ENCODE results near the gene ADNP.

ADNP gene

DNA sequence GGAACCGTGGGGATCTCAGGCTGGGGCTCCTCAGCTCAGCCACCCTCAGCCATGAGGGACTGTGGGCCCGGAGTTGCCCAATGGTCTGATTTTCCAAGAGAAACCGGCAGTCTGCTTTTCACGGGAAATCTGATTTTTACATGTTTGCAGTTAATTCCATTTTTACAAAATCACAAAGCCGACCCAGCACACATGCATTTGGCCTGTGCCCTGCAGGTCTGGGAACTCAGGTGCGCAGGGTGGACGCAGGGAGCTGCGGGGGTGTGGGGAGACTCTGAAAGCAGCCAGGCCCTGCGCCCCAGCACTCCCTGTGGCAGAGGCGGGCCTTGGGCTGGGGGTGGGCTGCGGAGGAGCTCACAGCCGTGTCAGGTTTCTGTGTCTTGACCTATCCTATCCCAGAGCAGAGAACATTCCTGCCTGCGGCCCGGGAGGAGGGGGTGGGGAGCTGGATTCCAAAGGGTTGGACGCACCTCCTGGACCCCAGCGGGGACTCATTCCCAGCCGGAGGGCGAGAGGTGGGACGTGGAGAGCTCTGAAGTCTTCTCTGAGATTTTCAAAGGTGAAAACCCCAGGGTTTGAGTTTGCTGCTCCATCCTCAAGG lies 60.6 kb downstream of the ADNP start:
- peak; percentile 86 for DNase-seq

DNA sequence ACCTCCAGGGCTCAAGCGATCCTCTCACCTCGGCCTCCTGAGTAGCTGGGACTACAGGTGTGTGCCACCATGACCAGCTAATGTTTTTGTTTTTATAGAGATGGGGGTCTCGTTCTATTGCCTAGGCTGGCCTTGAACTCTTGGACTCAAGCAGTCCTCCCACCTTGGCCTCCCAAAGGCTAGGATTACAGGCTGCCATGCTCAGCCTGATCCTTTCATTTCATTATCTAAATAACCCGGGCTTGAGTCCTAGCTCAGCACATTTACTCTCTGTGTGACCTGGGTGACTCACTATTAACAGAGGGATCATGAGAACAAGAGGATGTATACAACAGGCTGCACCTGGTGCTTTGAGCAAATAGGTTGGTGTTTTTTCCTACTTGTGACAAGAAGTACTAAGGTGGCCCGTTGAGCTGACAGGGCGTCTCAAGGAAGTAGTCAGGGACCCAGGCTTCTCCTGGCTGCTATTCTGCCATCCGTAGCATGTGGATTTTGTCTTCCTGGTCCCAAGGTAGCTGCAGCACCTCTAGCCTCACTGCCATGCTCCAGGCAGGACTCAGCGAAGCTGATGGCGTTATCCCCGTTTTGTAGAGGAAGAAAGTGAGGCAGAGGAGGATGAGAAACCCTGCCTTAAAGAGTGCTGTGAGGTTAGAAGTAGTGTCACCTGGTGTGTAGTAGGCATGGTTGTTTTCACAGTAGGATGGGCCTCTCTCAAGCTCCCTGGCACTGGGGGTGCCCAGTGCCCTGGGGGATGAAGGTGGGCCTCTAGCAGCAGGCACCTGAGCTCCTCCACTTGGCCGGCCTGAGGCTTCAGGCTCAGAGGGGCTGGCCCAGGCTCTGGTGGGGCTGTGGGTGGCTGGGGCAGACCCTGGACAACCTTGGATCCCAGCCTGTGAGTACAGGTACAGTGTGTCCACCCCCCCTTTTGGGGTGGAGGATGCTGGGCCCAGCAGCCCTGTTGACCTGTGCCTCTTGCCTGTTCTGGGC lies 62.4 kb downstream of the ADNP start:
- no peak for DNase-seq

GRCh38 chr20:50867805-50868204 lies 63.4 kb downstream of the ADNP start:
- no peak for DNase-seq

GRCh38 chr20:50866831-50867230 lies 64.4 kb downstream of the ADNP start:
- no peak for DNase-seq

- DNase-seq: no peak
Observed at GRCh38 chr20:50866036-50866685, 65.1 kb downstream of the ADNP start.

DNA sequence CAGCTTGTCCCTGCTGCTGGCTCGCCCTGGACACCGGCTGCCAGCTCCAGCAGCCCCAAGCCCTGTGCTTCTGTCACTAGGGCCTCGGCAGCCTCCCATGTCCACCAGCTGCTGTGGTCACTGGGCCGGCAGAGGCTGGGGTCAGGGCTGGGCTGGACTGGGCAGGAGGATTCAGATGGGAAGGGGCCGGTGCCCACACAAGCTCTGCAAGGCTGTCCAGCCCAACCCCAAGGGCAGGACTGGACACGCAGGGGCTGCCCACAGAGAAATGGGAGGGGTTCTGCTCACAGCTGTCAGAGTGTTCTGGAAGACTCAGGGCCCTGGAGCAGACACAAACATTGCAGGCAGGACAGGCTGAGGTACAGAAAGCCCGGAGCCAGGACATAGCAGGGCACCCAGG lies 65.6 kb downstream of the ADNP start:
- DNase-seq: no peak

DNA sequence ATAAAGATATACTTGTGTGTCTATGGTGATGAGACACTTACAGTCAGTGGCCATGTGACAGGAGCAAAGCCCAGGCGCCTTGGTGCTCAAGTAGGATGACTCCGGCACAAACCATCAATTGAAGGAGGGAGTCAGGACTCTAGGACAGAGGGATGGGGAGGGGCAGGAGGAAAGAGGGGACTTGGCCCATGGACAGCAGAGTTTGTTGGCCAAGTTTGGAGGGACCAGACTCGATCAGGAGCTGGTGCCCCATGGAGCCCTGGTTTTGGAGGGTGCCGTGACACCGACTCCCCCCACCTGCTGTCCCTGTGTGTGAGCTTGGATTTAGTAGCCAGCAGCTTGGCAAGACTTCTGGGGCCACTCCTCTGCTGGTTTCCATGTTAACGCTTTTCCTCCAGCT lies 66.1 kb downstream of the ADNP start:
- DNase-seq: no peak

DNA sequence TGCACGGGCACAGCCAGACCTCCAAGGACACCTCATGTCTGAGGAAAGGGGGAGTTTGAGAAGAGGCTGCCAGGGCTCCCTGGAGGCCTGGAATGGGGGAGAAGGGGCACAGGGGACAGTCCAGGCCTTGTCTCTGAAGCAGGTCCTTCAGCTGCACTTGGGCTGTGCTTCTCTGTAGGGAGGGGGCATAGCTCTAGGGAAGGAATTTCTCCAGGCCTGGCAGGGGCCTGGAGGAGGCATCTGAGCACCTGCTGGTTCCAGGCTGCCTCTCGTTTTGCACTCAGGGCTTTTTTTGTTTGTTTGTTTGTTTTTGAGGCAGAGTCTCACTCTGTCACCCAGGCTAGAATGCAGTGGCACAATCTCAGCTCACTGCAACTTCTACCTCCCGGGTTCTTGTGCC lies 68.7 kb downstream of the ADNP start:
- DNase-seq: no peak

DNA sequence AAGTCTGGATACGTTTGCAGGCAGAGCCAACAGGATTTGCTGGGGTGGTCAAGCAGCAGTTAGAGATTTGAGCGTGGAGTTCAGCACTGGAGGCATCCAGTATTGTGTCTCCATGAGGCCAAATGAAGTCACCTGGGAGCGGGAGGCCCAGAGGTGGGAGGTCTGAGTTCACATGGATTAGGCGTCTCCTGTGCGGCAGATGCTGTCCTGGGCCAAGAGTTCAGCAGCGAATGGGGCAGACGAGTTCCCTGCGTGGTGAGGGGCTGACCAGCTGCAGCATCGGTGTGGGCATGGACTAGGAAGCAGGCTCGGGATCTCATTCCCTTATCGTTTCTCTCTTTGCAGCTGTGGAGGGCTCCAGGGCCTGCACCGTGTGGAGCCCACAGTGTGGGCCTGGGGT lies 70.2 kb downstream of the ADNP start:
- DNase-seq: no peak

DNA sequence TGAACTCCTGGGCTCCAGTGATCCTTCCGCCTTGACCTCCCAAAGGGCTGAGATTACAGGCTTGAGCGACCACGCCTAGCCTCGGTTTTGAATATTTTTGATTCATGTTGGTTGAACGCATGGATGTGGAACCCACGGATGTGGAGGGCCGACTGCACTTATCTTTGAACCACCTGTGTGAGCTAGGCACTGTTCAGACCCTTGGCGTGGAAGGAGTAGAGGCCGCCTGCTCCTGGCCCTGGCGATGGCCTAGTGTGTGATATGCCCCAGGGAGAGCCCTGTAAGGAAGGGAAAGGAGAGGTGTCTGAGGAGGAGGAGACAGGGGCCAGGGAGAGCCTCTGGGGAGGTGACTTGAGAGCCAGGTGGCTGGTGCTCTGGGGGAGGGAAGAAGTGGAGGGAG lies 72.1 kb downstream of the ADNP start:
- DNase-seq: no peak

DNA sequence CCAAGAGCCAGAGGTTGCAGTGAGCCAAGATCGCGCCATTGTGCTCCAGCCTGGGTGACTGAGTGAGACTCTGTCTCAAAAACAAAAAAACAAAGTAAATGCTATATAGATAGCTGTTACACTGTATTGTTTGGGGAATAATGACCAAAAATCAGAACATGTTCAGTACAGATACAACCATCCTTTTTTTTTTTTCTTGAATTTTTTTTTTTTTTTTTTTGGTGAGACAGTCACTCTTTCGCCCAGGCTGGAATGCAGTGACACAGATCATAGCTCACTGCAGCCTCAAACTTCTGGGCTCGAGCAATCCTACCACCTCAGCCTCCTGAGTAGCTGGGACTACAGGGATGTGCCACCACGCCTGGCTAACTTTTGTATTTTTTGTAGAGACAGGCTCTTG lies 72.7 kb downstream of the ADNP start:
- no peak for DNase-seq

DNA sequence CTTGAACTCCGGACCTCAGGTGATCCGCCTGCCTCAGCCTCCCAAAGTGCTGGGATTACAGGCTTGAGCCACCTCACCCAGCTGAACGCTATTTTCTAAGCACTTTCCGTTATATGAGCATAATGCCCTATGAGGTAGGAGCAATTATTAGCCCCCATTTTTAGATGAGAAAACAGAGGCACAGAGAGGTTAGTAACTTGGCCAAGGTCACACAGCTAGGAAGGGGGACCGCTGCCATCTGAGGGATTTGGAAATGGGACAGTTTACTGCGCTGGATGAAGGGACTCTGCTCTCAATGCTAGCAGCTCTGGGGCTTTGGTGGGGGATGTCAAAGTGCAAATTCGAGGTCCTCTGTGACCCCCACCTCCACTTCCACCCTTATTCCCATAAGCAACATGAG lies 73.9 kb downstream of the ADNP start:
- no peak for DNase-seq

DNA sequence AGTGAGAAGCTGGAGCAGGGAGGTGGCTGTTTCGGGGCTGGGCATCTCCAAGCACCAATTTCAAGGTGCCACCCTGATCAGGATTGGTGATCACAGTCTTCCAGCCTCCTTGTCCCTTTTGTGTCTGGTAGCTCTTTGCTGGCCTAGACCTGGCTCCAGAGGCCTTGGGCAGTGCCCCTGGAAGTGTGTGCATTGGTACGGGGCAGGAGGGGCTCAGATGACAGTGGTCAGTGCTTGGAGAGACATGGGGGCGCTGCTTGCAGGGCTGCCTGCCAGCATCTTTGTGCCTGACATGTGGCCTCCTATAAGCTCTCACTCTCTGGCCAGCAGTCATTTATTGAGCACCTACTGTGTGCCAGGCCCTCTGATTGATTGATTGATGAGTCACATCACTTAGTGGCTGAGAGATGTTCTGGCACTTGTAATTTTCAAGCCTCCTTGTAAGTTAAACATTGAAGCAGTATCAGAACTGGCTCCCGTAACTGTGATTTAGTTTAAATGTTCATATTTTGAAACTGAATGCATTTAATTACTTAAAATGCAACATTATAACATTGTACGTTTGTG lies 74.7 kb downstream of the ADNP start:
- no peak for DNase-seq

DNA sequence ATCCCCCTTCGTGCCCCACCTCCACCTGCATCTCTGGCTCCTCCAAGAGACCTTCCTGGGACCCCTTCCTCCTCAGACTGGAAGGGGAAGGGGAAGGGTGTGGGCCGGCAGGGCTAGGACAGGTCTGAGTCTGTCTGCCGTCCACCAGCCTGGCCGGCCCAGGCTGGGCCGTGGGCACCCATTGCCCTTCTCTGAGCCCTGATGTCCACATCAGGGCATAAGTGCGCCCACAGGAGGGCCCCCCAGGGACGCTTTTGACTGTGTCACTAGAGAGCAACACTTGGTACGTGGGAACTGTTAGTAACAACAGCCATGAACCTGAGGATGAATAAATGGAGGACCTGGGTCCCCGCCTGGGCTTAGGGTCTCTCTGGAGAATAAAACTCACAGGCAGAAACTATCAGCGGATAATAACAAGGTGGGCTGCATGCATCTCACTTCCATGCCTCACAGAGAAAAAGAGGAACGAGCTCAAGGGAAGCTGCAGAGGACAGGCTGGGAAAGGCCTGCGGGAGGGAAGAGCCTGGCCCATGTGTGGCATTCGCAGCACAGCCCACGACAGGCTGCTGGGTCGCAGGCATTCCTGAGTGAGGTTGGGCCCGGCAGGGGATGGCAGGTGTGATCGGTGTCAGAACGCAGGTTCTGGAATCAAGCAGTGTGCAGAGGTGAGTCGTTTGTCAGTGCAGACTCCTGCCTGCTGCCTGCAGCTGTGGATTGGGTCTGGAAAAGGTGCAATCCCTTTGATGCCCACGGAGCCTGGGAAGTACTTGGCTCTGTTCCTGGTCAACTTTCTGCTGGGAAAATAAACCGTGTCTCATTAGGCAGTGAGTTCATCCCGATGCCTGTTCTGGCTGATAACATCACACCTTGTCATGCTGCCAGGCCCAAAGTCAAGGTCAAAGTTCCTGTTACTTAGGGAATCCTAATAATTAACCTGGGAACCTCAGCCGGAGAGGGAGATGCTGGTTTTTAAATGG lies 75.5 kb downstream of the ADNP start:
- no peak for DNase-seq

- no peak for DNase-seq
Observed at GRCh38 chr20:50854506-50855249, 76.6 kb downstream of the ADNP start.

DNA sequence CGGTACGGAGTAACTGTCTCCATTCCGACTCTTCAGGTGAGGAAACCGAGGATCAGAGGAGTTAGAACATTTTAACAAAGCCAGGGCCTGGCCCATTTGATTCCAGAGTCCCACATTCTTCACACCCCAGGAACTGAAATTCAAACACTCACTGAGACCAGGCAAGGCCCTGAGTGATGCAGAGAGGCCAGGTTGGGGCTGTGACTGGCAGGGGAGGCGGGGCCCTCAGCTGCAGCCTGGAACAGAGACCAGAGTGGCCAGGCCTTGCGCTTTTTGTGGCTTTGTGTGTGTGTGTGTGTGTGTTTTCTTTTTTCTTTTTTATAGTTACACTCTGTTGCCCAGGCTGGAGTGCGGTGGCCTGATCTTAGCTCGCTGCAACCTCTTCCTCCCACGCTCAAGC lies 79.2 kb downstream of the ADNP start:
- DNase-seq: no peak

GRCh38 chr20:50850721-50851286 lies 80.4 kb downstream of the ADNP start:
- no peak for DNase-seq

GRCh38 chr20:50848846-50849673 lies 82.2 kb downstream of the ADNP start:
- DNase-seq: no peak

DNA sequence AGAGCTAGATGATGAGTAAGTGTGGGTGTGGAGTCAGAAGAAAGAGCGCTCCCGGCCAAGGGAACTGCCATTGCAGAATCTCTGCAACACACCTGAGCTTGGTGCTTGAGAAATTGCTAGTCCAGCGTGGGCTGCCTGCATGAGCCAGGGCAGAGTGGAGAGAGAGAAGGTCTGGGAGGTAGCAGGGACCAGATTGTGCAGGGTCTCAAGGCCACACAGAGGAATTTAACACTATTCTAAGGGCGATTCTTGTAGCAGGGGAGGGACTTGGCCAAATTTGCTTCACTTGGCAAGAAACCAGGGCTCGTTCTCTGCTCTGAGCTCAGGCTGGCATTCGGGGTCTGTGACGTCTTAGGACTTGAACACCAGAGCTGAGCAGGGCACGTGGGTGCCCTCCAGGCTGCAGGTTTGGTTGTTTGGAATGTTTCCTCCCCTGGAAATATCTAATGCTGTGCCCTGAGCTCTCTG lies 82.9 kb downstream of the ADNP start:
- no peak for DNase-seq
